Right lobe of liver (tissue), 6 donors: ENCODE data around the gene ACER3. TPM values are rescaled to one million over a fixed set of nuclear protein-coding genes. Genes with fewer than 3 reads are reported as not detected.

ENCODE experiments used
- ATAC-seq, 4 donors: fragments of 200-7000 bp; cut with Tn5 transposase; one replicate each; pipeline ENCODE4 v1.9.1; 2020; ENCODE audit warnings: mild to moderate bottlenecking in 4 of 4, moderate library complexity in 4 of 4
- DNase-seq, 3 donors: peaks; one replicate each; pipeline ENCODE4 v3.0.0-alpha.2; 2020
- H3K27ac ChIP-seq, 3 donors: fragments of 200-600 bp; one replicate each; pipeline ENCODE4 v1.8.0; 2022
- H3K27me3 ChIP-seq, 2 donors: fragments of 200-600 bp; one replicate each; pipeline ENCODE4 v1.8.0; 2022
- H3K36me3 ChIP-seq, 4 donors: fragments of 200-600 bp; sonication (generic) in 1 of 4; one replicate each; pipeline versions ENCODE4 v1.5.1 to v1.8.0; 2017 to 2022; ENCODE audit warnings: control low read depth in 1 of 4
- H3K4me1 ChIP-seq, 4 donors: fragments of 200-600 bp; sonication (generic) in 1 of 4; one replicate each; pipeline versions ENCODE4 v1.5.1 to v1.8.0; 2017 to 2022; ENCODE audit warnings: control low read depth in 1 of 4
- H3K4me3 ChIP-seq, 3 donors: fragments of 200-600 bp; one replicate each; pipeline ENCODE4 v1.8.0; 2022
- H3K9me3 ChIP-seq, 4 donors: fragments of 200-600 bp; sonication (generic) in 1 of 4; one replicate each; pipeline versions ENCODE4 v1.5.1 to v1.8.0; 2017 to 2022; ENCODE audit warnings: control low read depth in 1 of 4
- POLR2A ChIP-seq: fragments of 450-650 bp; IDR thresholded peaks from one replicate; pipeline ENCODE4 v1.6.1; 2017; ENCODE audit warnings: antibody characterized with exemption, mild to moderate bottlenecking
- WGBS: methylation state at CpG from one replicate; pipeline ENCODE4 v1.1.6; 2018; ENCODE audit warnings: low coverage, low lambda C conversion rate; ENCODE audit not compliant: insufficient coverage; ENCODE audit errors: missing lambda C conversion rate; 5-methylcytosine and 5-hydroxymethylcytosine counted together
- intact Hi-C, 2 donors: fragments of 100-400 bp; cut with DNase I; formaldehyde crosslinking; loops; one replicate each; pipeline versions ENCODE4 v1.11.2 to v1.14.1; 2022
- total RNA-seq, 6 experiments: library from RNA; depleted of rRNA in 2 of 6; stranded (reverse); fragments of >200 nt in 2 of 6; fragmentation: NEBNext Ultra II Directional in 3 of 6; extraction: Animal tissue kit (Norgen Biotek cat#: 25700) in 3 of 6; gene quantifications; one replicate each; pipeline versions ENCODE4 v1.1.0 to v1.2.4, GENCODE V29; 2016 to 2023
- TF ChIP-seq, protein P1 (sequence below), 4 donors: fragments of 200-600 bp in 3 of 4; fragments of 450-650 bp in 1 of 4; IDR thresholded peaks; one replicate each; pipeline versions ENCODE4 v1.5.1 to v1.8.0; 2016 to 2022; ENCODE audit warnings: antibody characterized with exemption in 4 of 4, mild to moderate bottlenecking in 2 of 4
- donor health status: DM: no; HTN: yes; CAD: no.
- donor health status: DM: no; HTN: no; CAD: no.
- donor health status: DM: no; HTN: no; CAD: no.
- donor health status: DM: no; HTN: yes; CAD: no.
- donor health status: DM: no; HTN: yes; CAD: no.

Gene ACER3
- total RNA-seq, 6 experiments from 2014 or later: 5.1 to 11.6 (median 7.3) TPM

DNA sequence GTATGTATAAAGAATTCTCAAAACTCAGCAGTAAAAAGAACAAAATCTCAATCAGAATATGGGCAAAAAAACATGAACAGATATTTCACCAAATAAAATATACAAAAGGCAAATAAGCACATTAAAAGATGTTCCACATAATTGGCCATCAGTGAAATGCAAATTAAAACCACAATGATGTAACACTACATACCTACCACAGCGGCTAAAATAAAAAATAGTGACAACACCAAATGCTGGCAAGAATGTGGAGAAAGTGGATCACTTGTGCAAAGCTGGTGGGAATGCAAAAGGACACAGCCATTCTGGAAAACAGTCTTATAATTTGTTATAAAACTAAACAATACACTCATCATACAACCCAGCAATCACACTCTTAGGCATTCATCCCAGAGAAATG is 38.3 kb upstream of the ACER3 start:
- H3K4me1 ChIP-seq: no peaks in the 10 kb centered on the region
- no peak for ATAC-seq
- no peak overlapping the region for H3K4me3 ChIP-seq
- no peak for DNase-seq
- no peak overlapping the region for H3K27ac ChIP-seq
- no peaks in the 10 kb centered on the region for H3K9me3 ChIP-seq
- intact Hi-C loops: no loop called here
- no peaks in the 10 kb centered on the region for H3K27me3 ChIP-seq
- no peaks in the 10 kb centered on the region for H3K36me3 ChIP-seq
- TF ChIP-seq, protein P1, sequence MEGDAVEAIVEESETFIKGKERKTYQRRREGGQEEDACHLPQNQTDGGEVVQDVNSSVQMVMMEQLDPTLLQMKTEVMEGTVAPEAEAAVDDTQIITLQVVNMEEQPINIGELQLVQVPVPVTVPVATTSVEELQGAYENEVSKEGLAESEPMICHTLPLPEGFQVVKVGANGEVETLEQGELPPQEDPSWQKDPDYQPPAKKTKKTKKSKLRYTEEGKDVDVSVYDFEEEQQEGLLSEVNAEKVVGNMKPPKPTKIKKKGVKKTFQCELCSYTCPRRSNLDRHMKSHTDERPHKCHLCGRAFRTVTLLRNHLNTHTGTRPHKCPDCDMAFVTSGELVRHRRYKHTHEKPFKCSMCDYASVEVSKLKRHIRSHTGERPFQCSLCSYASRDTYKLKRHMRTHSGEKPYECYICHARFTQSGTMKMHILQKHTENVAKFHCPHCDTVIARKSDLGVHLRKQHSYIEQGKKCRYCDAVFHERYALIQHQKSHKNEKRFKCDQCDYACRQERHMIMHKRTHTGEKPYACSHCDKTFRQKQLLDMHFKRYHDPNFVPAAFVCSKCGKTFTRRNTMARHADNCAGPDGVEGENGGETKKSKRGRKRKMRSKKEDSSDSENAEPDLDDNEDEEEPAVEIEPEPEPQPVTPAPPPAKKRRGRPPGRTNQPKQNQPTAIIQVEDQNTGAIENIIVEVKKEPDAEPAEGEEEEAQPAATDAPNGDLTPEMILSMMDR (IDR thresholded peaks at IDR 0.05): no peak
- no peak for TF ChIP-seq POLR2A
- WGBS: 82% methylated on average over 1 of the region's 1 CpG

DNA sequence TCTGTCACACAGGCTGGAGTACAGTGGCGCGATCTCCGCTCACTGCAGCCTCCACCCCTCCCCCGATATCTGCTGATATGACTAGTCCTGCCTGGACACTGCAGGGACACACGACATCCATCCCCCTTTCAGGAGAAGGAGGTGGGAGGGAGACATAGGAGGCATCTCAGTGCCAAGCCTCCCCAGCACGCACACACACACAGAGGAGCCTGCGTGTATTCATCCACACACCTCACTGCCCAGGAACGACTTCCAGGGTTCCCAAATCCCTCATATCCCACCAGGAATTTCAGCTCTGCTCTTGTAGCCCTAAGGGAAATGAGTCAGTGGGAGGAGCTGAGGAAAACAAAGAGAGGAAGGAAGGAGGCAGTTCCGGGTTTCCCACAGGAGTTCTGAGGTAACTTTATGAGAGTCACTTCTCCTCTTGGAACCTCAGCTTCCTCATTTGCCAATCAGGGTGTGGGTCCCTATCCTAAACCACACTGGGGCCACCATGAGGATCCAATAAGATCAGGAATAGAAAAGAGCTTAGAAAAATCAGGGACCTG is 37.2 kb upstream of the ACER3 start:
- Histone ChIP-seq H3K4me3 (no peak overlapping the region), H3K9me3 (no peaks in the 10 kb centered on the region), H3K27me3 (no peaks in the 10 kb centered on the region), H3K36me3 (no peaks in the 10 kb centered on the region), H3K4me1 (no peaks in the 10 kb centered on the region), H3K27ac (peak overlapping the region in 2 of 3 donors; percentile 33 to 73)
- ATAC-seq: peak; percentile 72 to 86 (median 80)
- DNase-seq: peak in 1 of 3 donors; percentile 45
- TF ChIP-seq POLR2A: no peak
- TF ChIP-seq, protein P1 (IDR thresholded peaks at IDR 0.05): no peak
- intact Hi-C loops: no loop called here
- 50% methylated on average over 8 of the region's 9 CpGs for WGBS

DNA sequence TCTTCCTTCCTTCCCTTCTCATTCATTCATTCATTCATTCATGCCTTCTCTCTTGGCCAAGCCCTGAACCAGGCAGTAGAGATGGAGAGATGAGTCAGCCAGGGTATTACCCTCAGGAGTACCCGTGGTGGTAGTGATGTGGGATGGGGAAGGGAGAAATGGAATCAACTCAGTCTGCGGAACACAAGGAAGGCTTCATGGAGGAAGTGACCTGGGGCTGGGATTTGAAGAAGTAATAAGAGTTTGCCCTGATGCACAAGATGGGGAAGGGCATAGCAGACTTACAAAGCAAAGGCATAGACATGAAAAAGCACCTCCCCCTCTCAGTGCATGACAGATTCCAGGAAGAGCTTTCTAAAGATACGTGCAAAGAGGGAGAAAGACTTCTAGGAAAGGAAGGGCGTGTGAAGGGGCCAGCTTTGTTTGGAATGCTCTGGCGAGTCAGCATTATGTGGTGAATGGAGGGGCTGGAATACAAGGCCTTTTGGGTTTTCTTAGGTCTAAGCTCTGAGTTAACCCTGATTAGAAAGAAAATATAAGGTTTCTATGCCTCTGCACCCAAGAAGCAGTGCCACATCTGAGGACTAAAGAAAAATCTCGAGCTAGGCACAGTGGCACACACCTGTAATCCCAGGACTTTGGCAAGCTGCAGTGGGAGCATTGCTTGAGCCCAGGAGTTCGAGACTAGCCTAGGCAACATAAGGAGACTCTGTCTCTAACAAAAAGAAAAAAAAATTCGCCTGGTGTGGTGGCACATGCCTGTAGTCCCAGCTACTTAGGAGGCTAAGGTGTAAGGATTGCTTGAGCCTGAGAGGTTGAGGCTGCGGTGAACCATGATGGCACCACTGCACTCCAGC is 36.4 kb upstream of the ACER3 start:
- WGBS: 63% methylated on average over 8 of the region's 9 CpGs
- intact Hi-C loops: no loop called here
- peak overlapping the region in 2 of 3 donors; percentile 33 to 73 for H3K27ac ChIP-seq
- no peaks in the 10 kb centered on the region for H3K9me3 ChIP-seq
- DNase-seq (no peak), ATAC-seq (peak; percentile 63 to 78 (median 75))
- H3K4me1 ChIP-seq: no peaks in the 10 kb centered on the region
- TF ChIP-seq, protein P1 (IDR thresholded peaks at IDR 0.05): no peak
- no peak for TF ChIP-seq POLR2A
- no peaks in the 10 kb centered on the region for H3K36me3 ChIP-seq
- H3K27me3 ChIP-seq: no peaks in the 10 kb centered on the region
- no peak overlapping the region for H3K4me3 ChIP-seq

DNA sequence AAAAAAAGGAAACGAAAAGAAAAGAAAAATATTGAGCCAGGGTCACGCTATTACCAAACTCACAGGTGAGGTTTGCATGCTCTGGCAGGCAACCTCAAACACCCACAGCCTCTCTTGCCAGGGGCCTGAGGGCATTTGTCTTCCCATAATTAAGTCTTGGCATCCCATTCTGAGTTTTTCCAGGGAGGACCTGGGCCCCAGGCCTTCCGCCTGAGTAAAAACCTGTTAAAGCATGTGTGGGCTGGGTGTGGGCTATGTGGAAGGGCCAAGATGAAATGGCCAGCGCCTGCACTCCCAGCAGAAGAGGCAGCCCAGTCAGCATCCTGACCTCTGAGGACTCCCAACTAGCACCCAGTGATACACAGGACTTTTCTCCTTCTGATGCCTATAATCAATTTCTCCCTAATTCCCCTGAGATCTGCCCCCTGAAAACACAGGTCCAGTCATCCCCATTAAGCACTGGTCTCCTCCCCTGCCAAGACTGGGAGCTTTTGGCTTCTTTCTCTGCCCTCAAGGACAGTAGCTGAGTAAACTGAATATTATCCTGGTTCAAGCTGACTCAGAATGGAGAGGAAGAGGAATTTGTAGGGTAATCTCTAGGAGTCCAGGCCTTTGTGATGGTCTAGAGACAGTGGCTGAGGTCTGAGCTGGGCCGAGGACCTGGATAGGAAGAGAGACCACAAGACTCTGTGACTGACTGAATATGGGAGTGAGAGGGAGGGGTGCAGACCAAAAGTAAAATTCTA is 35.6 kb upstream of the ACER3 start:
- WGBS: 81% methylated on average over 2 of the region's 5 CpGs
- Histone ChIP-seq H3K4me1 (no peaks in the 10 kb centered on the region), H3K9me3 (no peaks in the 10 kb centered on the region), H3K36me3 (no peaks in the 10 kb centered on the region), H3K27ac (peak overlapping the region in 1 of 3 donors; percentile 73), H3K4me3 (no peak overlapping the region), H3K27me3 (no peaks in the 10 kb centered on the region)
- DNase-seq (no peak), ATAC-seq (peak in 1 of 4 donors; percentile 9)
- intact Hi-C loops: no loop called here
- TF ChIP-seq, protein P1 (IDR thresholded peaks at IDR 0.05): no peak
- no peak for TF ChIP-seq POLR2A
